Adrenal gland (tissue), 12 donors: Measurements from ENCODE around the gene PHOSPHO2. TPM values are rescaled to one million over a fixed set of nuclear protein-coding genes. Genes with fewer than 3 reads are reported as not detected.

Experiments used
- DNase-seq, 7 donors: peaks; one replicate each; pipeline ENCODE4 v3.0.0-alpha.2; 2019 to 2020
- H3K27ac ChIP-seq, 5 donors: fragments of 200-600 bp; sonication (generic) in 4 of 5; 1 replicate in 3 of 5; 2 replicates in 2 of 5; pipeline versions ENCODE4 v1.5.1 to v1.8.0; 2016 to 2020; ENCODE audit warnings: mild to moderate bottlenecking in 1 of 5
- H3K27me3 ChIP-seq: fragments of 200-600 bp; 2 replicates; pipeline ENCODE4 v1.8.0; 2021
- H3K36me3 ChIP-seq, 2 donors: fragments of 200-600 bp; replicated peaks in 1 of 2; 1 replicate in 1 of 2; 2 replicates in 1 of 2; pipeline versions ENCODE4 v1.5.1 to v1.8.0; 2018 to 2022
- H3K4me1 ChIP-seq, 2 donors: fragments of 200-600 bp; replicated peaks in 1 of 2; 1 replicate in 1 of 2; 2 replicates in 1 of 2; pipeline versions ENCODE4 v1.5.1 to v1.8.0; 2018 to 2021
- H3K4me3 ChIP-seq, 4 donors: fragments of 200-600 bp; sonication (generic) in 3 of 4; one replicate each; pipeline ENCODE4 v1.5.1; 2016 to 2018
- H3K9me3 ChIP-seq, 3 donors: fragments of 200-600 bp; sonication (generic) in 1 of 3; replicated peaks in 1 of 3; 1 replicate in 2 of 3; 2 replicates in 1 of 3; pipeline versions ENCODE4 v1.5.1 to v1.8.0; 2016 to 2021
- POLR2A ChIP-seq, 2 donors: fragments of 450-650 bp; IDR thresholded peaks; one replicate each; pipeline ENCODE4 v1.6.1; 2017; ENCODE audit warnings: antibody characterized with exemption in 2 of 2, mild to moderate bottlenecking in 2 of 2, moderate library complexity in 1 of 2
- WGBS, 4 donors: extraction: QIAGEN DNeasy Blood & Tissue Kit in 2 of 4; methylation state at CpG; one replicate each; pipeline versions ENCODE4 v1.1.5 to v1.1.7; 2013 to 2017; 5-methylcytosine and 5-hydroxymethylcytosine counted together
- intact Hi-C, 2 donors: fragments of 100-400 bp; cut with DNase I; formaldehyde crosslinking; loops; one replicate each; pipeline versions ENCODE4 v1.14.1 to v1.15.0; 2022 to 2023
- polyA plus RNA-seq, 3 donors: library from polyadenylated mRNA; stranded (reverse); fragments of 200-250 nt in 2 of 3; fragments of 350-450 nt in 1 of 3; fragmentation: Illumina TruSeq in 1 of 3; extraction: RNeasy Lipid Tissue Mini Kit (QIAGEN cat#74804) in 1 of 3; gene quantifications; one replicate each; pipeline ENCODE4 v1.2.3, GENCODE V29; 2013 to 2014
- total RNA-seq, 9 donors: library from RNA; depleted of rRNA in 4 of 9; stranded (reverse); fragments of >200 nt in 4 of 9; fragments of 120-200 nt in 1 of 9; fragmentation: NEBNext Ultra II Directional in 1 of 9; extraction: Animal tissue kit (Norgen Biotek cat#: 25700) in 1 of 9; gene quantifications; one replicate each; pipeline versions ENCODE4 v1.1.0 to v1.2.4, GENCODE V29; 2013 to 2023
- TF ChIP-seq, protein P1 (sequence below), 6 experiments: fragments of 450-650 bp in 4 of 6; fragments of 200-600 bp in 2 of 6; sonication (generic) in 1 of 6; IDR thresholded peaks; 1 replicate in 5 of 6; 2 replicates in 1 of 6; pipeline versions ENCODE4 v1.5.1 to v1.8.0; 2016 to 2021; ENCODE audit warnings: antibody characterized with exemption in 6 of 6, mild to moderate bottlenecking in 2 of 6, moderate library complexity in 1 of 6
- donor health status: healthy with polysubstance abuse.
- donor health status: Bipolar disorder and iron deficiency.
- donor health status: DM: yes; HTN: yes; CAD: no.
- donor health status: DM: no; HTN: no; CAD: no.
- donor health status: DM: no; HTN: no; CAD: no.
- donor health status: DM: yes; HTN: yes; CAD: no.

Gene PHOSPHO2
- total and polyA plus RNA-seq, 12 donors: 0.69 to 6.6 (median 2.4) TPM

DNA sequence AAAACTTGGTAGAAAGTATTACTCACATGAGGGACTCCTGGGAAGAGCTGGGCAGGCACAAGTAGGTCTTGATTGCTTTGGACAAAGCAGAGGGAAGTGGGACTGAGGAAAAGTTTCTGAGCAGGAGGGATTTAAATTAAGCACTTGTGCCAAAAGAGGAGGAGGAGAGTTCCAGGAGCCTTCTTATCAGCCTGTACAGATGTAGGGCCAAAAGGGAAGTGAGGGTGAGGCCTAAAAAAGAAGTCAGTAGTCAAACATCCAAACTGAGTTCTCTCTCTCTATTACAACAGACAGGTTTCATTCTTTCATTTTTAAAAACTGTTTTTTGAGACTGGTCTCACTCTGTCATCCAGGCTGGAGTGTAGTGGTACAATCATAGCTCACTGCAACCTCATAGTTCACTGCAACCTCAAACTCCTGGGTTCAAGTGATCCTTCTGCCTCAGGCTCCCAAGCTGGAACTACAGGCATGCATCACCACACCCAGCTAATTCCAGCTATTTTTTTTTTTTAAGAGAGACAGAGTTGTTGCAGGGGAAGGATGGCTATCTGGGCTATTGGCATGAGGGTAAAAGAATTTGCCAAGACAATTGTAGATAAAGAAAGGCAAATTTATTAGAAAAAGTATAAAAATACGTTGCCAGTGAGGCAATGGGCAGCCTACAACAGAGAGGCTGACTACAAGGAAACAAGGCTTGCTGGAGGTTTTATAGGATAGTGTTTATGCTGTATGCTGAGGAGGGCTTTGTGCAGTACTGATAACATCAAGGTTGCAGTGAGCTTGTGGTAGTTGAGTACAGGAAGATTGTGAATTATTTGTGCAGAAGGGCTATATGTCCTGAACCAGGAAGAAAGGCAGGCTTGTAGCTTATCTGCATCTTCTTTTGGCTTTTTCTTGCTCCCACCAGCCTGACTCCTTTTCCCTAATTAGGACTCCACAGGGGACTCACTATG is 29.0 kb upstream of the PHOSPHO2 start:
- H3K27me3 ChIP-seq: no peaks in the 10 kb centered on the region
- H3K27ac ChIP-seq: no peak overlapping the region
- no peaks in the 10 kb centered on the region for H3K36me3 ChIP-seq
- intact Hi-C loops: no loop called here
- H3K4me3 ChIP-seq: no peak overlapping the region
- DNase-seq: no peak
- H3K9me3 ChIP-seq: no peaks in the 10 kb centered on the region
- WGBS, 4 donors: 40 to 64% (median 48%) methylated on average over 1 of the region's 1 CpG
- TF ChIP-seq, protein P1, sequence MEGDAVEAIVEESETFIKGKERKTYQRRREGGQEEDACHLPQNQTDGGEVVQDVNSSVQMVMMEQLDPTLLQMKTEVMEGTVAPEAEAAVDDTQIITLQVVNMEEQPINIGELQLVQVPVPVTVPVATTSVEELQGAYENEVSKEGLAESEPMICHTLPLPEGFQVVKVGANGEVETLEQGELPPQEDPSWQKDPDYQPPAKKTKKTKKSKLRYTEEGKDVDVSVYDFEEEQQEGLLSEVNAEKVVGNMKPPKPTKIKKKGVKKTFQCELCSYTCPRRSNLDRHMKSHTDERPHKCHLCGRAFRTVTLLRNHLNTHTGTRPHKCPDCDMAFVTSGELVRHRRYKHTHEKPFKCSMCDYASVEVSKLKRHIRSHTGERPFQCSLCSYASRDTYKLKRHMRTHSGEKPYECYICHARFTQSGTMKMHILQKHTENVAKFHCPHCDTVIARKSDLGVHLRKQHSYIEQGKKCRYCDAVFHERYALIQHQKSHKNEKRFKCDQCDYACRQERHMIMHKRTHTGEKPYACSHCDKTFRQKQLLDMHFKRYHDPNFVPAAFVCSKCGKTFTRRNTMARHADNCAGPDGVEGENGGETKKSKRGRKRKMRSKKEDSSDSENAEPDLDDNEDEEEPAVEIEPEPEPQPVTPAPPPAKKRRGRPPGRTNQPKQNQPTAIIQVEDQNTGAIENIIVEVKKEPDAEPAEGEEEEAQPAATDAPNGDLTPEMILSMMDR (IDR thresholded peaks at IDR 0.05): no peak
- no peak for TF ChIP-seq POLR2A (IDR thresholded peaks at IDR 0.05)
- no peaks in the 10 kb centered on the region for H3K4me1 ChIP-seq

DNA sequence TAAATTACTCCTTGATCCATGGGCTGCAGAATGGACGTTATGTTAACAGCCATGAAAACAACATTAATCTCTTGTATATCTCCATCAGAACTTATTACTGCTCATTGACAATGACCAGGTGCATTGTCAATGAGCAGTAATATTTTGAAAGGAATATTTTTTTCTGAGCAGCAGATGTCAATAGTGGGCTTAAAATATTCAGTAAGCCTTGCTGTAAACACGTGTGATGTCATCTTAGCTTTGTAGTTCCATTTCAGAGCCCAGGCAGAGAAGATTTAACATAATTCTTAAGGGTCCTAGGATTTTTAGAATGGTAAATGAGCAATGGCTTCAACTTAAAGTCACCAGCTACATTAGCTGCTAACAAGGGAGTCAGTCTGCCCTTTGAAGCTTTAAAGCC is 26.7 kb upstream of the PHOSPHO2 start:
- TF ChIP-seq POLR2A (IDR thresholded peaks at IDR 0.05): no peak
- TF ChIP-seq, protein P1 (IDR thresholded peaks at IDR 0.05): no peak
- Histone ChIP-seq H3K27ac (no peak overlapping the region), H3K4me1 (no peaks in the 10 kb centered on the region), H3K36me3 (no peaks in the 10 kb centered on the region), H3K27me3 (no peaks in the 10 kb centered on the region), H3K4me3 (no peak overlapping the region), H3K9me3 (no peaks in the 10 kb centered on the region)
- WGBS, 4 donors: 16 to 28% (median 20%) methylated on average over 2 of the region's 2 CpGs
- intact Hi-C loops: no loop called here
- DNase-seq: no peak

DNA sequence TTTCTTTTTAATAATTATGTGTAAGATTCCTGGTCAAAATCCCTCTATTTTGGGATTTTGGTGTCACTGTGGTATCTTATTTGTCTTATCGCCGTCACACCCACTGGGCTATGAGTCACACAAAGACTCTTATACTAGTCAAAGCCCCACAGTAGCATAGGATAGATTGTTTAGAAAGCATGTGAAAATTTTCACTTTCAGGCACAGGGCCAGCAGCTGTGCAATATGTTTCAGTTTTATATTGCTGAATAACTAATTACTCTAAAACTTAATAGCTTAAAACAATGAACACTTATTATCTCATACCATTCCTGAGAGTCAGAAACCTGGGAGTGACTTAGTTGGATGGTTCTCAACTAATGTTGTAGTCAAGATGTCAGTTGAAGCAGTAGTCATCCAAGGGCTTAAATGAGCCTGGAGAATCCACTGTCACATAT is 24.0 kb upstream of the PHOSPHO2 start:
- no peak overlapping the region for H3K4me3 ChIP-seq
- 73 to 84% (median 79%) methylated on average over 2 of the region's 2 CpGs for WGBS, 4 donors

DNA sequence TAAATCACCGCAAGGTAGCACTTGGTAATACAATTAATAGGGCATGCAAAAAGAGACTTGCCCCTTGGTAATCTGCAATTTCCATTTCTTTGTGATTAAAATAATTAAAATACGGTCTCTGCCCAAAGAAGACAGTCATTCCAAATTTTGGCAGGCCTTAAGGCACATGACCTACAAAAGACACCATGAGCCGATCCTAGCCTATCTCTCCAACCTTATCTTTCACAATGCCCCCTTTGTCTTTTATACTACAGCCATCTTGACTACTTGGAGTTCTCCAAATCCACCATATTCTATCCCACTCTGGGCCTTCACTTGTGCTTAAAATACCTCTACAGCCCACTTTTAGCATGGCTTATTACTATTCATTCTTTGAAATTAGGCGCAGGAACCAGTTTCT is 23.3 kb upstream of the PHOSPHO2 start:
- WGBS, 4 donors: 89 to 96% (median 95%) methylated on average over 4 of the region's 4 CpGs
- H3K4me1 ChIP-seq: no peaks in the 10 kb centered on the region
- no peak for TF ChIP-seq POLR2A (IDR thresholded peaks at IDR 0.05)
- TF ChIP-seq, protein P1 (IDR thresholded peaks at IDR 0.05): no peak
- no peaks in the 10 kb centered on the region for H3K9me3 ChIP-seq
- no peak overlapping the region for H3K4me3 ChIP-seq
- no peaks in the 10 kb centered on the region for H3K36me3 ChIP-seq
- no peak overlapping the region for H3K27ac ChIP-seq
- H3K27me3 ChIP-seq: no peaks in the 10 kb centered on the region
- intact Hi-C loops: no loop called here
- DNase-seq: no peak

More for the DNA sequence above, 24.0 kb upstream of the PHOSPHO2 start:
- H3K9me3 ChIP-seq: no peaks in the 10 kb centered on the region
- H3K27me3 ChIP-seq: no peaks in the 10 kb centered on the region
- DNase-seq: no peak
- H3K36me3 ChIP-seq: no peaks in the 10 kb centered on the region
- H3K27ac ChIP-seq: no peak overlapping the region
- intact Hi-C loops: no loop called here
- TF ChIP-seq POLR2A (IDR thresholded peaks at IDR 0.05): no peak
- TF ChIP-seq, protein P1 (IDR thresholded peaks at IDR 0.05): no peak
- no peaks in the 10 kb centered on the region for H3K4me1 ChIP-seq
